H9 (cell line): ENCODE results near the gene TTC39B. TPM values are rescaled to one million over a fixed set of nuclear protein-coding genes. Genes with fewer than 3 reads are reported as not detected.

Experiments
- DNase-seq: peaks from one replicate; pipeline ENCODE4 v3.0.0-alpha.2; 2017
- H2AFZ ChIP-seq: one replicate; pipeline ENCODE4 v1.6.1; 2013; ENCODE audit warnings: mild to moderate bottlenecking, low read length, control low read depth, moderate library complexity
- H2AK5ac ChIP-seq: 2 replicates; pipeline ENCODE4 v1.6.1; 2013; ENCODE audit warnings: low read length, control low read depth, mixed read lengths; ENCODE audit not compliant: insufficient read length
- H2BK120ac ChIP-seq: one replicate; pipeline ENCODE4 v1.6.1; 2013; ENCODE audit warnings: low read depth, mild to moderate bottlenecking, low read length, control low read depth, inconsistent platforms; ENCODE audit not compliant: poor library complexity, severe bottlenecking
- H2BK12ac ChIP-seq: 2 replicates; pipeline ENCODE4 v1.6.1; 2013; ENCODE audit warnings: low read length, control low read depth, mixed read lengths, low read depth; ENCODE audit not compliant: insufficient read length
- H2BK15ac ChIP-seq: 2 replicates; pipeline ENCODE4 v1.6.1; 2013; ENCODE audit warnings: low read depth, low read length, control low read depth
- H2BK20ac ChIP-seq: one replicate; pipeline ENCODE4 v1.6.1; 2013; ENCODE audit warnings: low read depth, mild to moderate bottlenecking, low read length, control low read depth, inconsistent platforms; ENCODE audit not compliant: poor library complexity, severe bottlenecking
- H2BK5ac ChIP-seq: 2 replicates; pipeline ENCODE4 v1.6.1; 2013; ENCODE audit warnings: low read length, control low read depth, mixed read lengths; ENCODE audit not compliant: insufficient read length
- H3K14ac ChIP-seq: 2 replicates; pipeline ENCODE4 v1.6.1; 2013; ENCODE audit warnings: low read length, control low read depth; ENCODE audit not compliant: insufficient read depth
- H3K18ac ChIP-seq: 2 replicates; pipeline ENCODE4 v1.6.1; 2013; ENCODE audit warnings: low read depth, mild to moderate bottlenecking, mixed read lengths, low read length, control low read depth; ENCODE audit not compliant: insufficient read length
- H3K23ac ChIP-seq: 2 replicates; pipeline ENCODE4 v1.6.1; 2013; ENCODE audit warnings: low read length, control low read depth, mixed read lengths, low read depth; ENCODE audit not compliant: insufficient read length
- H3K23me2 ChIP-seq: 2 replicates; pipeline ENCODE4 v1.6.1; 2013; ENCODE audit warnings: low read depth, mild to moderate bottlenecking, mixed read lengths, low read length, control low read depth; ENCODE audit not compliant: insufficient read length, poor library complexity, severe bottlenecking
- H3K27ac ChIP-seq: 2 replicates; pipeline ENCODE4 v1.5.1; 2013; ENCODE audit warnings: low read length, control low read depth, mixed read lengths, low read depth; ENCODE audit not compliant: insufficient read length
- H3K27me3 ChIP-seq: 2 replicates; pipeline ENCODE4 v1.6.1; 2013; ENCODE audit warnings: low read length, control low read depth, inconsistent platforms; ENCODE audit not compliant: insufficient read depth
- H3K4ac ChIP-seq: 2 replicates; pipeline ENCODE4 v1.6.1; 2013; ENCODE audit warnings: low read depth, mild to moderate bottlenecking, control low read depth, inconsistent platforms, low read length, moderate library complexity
- H3K4me1 ChIP-seq: 2 replicates; pipeline ENCODE4 v1.6.1; 2013; ENCODE audit warnings: low read length, control low read depth, inconsistent platforms; ENCODE audit not compliant: insufficient read depth
- H3K4me2 ChIP-seq: 2 replicates; pipeline ENCODE4 v1.6.1; 2013; ENCODE audit warnings: low read length, control low read depth, mixed read lengths; ENCODE audit not compliant: insufficient read length, insufficient read depth
- H3K56ac ChIP-seq: 2 replicates; pipeline ENCODE4 v1.6.1; 2013; ENCODE audit warnings: low read depth, mild to moderate bottlenecking, mixed read lengths, low read length, control low read depth; ENCODE audit not compliant: insufficient read length
- H3K79me1 ChIP-seq: 2 replicates; pipeline ENCODE4 v1.6.1; 2013; ENCODE audit warnings: low read depth, mild to moderate bottlenecking, moderate library complexity, low read length, control low read depth, inconsistent platforms; ENCODE audit not compliant: insufficient read depth, poor library complexity, severe bottlenecking
- H3K79me2 ChIP-seq: 2 replicates; pipeline ENCODE4 v1.6.1; 2013; ENCODE audit warnings: low read length, control low read depth, inconsistent platforms; ENCODE audit not compliant: insufficient read depth
- H3K9ac ChIP-seq: 2 replicates; pipeline ENCODE4 v1.6.1; 2013; ENCODE audit warnings: low read length, control low read depth, mixed read lengths; ENCODE audit not compliant: insufficient read length; ENCODE audit errors: extremely low read depth
- H3K9me3 ChIP-seq: one replicate; pipeline ENCODE4 v1.6.1; 2013; ENCODE audit warnings: low read depth, low read length, inconsistent platforms; ENCODE audit not compliant: control insufficient read depth
- H3T11ph ChIP-seq: one replicate; pipeline ENCODE4 v1.6.1; 2013; ENCODE audit warnings: mild to moderate bottlenecking, low read length, control low read depth, inconsistent platforms
- H4K20me1 ChIP-seq: one replicate; pipeline ENCODE4 v1.6.1; 2013; ENCODE audit not compliant: control insufficient read depth, insufficient read length, insufficient read depth
- H4K5ac ChIP-seq: 2 replicates; pipeline ENCODE4 v1.6.1; 2013; ENCODE audit warnings: low read depth, mild to moderate bottlenecking, mixed read lengths, low read length, control low read depth; ENCODE audit not compliant: insufficient read length
- H4K8ac ChIP-seq: replicated peaks from 2 replicates; pipeline ENCODE4 v1.6.1; 2013; ENCODE audit warnings: low read length, control low read depth, mixed read lengths, low read depth; ENCODE audit not compliant: insufficient read length
- H4K91ac ChIP-seq: 2 replicates; pipeline ENCODE4 v1.6.1; 2013; ENCODE audit warnings: low read depth, mild to moderate bottlenecking, moderate library complexity, mixed read lengths, low read length, control low read depth; ENCODE audit not compliant: insufficient read length
- H3K27ac Mint-ChIP-seq, 3 experiments: 2 replicates in 2 of 3; 3 replicates in 1 of 3; pipeline ENCODE4 v1.8.0; 2020 to 2021; ENCODE audit warnings: mixed read lengths in 3 of 3, mild to moderate bottlenecking in 1 of 3, moderate library complexity in 1 of 3
- H3K27me3 Mint-ChIP-seq: 2 replicates; pipeline ENCODE4 v1.8.0; 2021; ENCODE audit warnings: low read depth, mild to moderate bottlenecking, moderate library complexity, mixed read lengths
- H3K36me3 Mint-ChIP-seq, 3 experiments: 2 replicates in 2 of 3; 3 replicates in 1 of 3; pipeline ENCODE4 v1.8.0; 2020 to 2021; ENCODE audit warnings: low read depth in 3 of 3, mixed read lengths in 3 of 3; ENCODE audit not compliant: insufficient read depth in 1 of 3
- H3K4me1 Mint-ChIP-seq, 2 experiments: 2 replicates each; pipeline ENCODE4 v1.8.0; 2020; ENCODE audit warnings: mixed read lengths in 2 of 2
- H3K4me3 Mint-ChIP-seq, 2 experiments: 2 replicates in 1 of 2; 3 replicates in 1 of 2; pipeline ENCODE4 v1.8.0; 2020 to 2021; ENCODE audit warnings: mild to moderate bottlenecking in 2 of 2, mixed read lengths in 2 of 2, moderate library complexity in 1 of 2
- H3K9me3 Mint-ChIP-seq, 2 experiments: 2 replicates in 1 of 2; 3 replicates in 1 of 2; pipeline ENCODE4 v1.8.0; 2020; ENCODE audit warnings: mild to moderate bottlenecking in 2 of 2, mixed read lengths in 2 of 2, moderate library complexity in 1 of 2
- CTCF ChIP-seq: fragments of 200-600 bp; sonication (generic); conservative IDR thresholded peaks from 3 replicates; pipeline ENCODE4 v1.8.0; 2021; ENCODE audit warnings: antibody characterized with exemption, mild to moderate bottlenecking
- WGBS: extraction: QIAGEN DNeasy Blood & Tissue Kit; methylation state at CpG from one replicate; pipeline ENCODE4 v1.1.7; 2013; ENCODE audit warnings: missing lambda C conversion rate, low lambda C conversion rate, mixed read lengths; ENCODE audit not compliant: insufficient read length; ENCODE audit errors: extremely low coverage; 5-methylcytosine and 5-hydroxymethylcytosine counted together
- total RNA-seq: library from RNA; stranded (reverse); gene quantifications from 2 replicates; pipeline ENCODE4 v1.2.1, GENCODE V29; 2021

TTC39B gene
- total RNA-seq, 1 experiment from 2014 or later = 8.2 TPM

- Histone ChIP-seq H2BK15ac (no peak overlapping the region), H2BK5ac (no peak overlapping the region), H3K9me3 (no peaks in the 10 kb centered on the region), H4K20me1 (no peaks in the 10 kb centered on the region), H2BK120ac (peak overlapping the region; percentile 36), H3K4me2 (no peak overlapping the region), H2AFZ (peak overlapping the region; percentile 98), H3K14ac (no peak overlapping the region), H2BK20ac (peak overlapping the region; percentile 83), H3K4ac (no peak overlapping the region), H3K79me1 (no peaks in the 10 kb centered on the region), H4K91ac (no peak overlapping the region), H3K23me2 (no peaks in the 10 kb centered on the region), H3T11ph (no peak overlapping the region), H3K56ac (no peak overlapping the region), H4K8ac (peak overlapping the region; percentile 35), H3K27me3 (no peaks in the 10 kb centered on the region), H3K27ac (no peak overlapping the region), H2AK5ac (no peak overlapping the region), H3K79me2 (no peaks in the 10 kb centered on the region), H3K18ac (peak overlapping the region; percentile 12), H3K4me1 (peaks cover 9% of the 10 kb centered on the region; the same call in 1 of the 2 replicates), H2BK12ac (no peak overlapping the region), H4K5ac (no peak overlapping the region), H3K9ac (no peak overlapping the region), H3K23ac (no peak overlapping the region)
- no peak for TF ChIP-seq CTCF
- H3K4me1 Mint-ChIP-seq = peaks cover 19 to 22% of the 10 kb centered on the region in 2 experiments
- H3K9me3 Mint-ChIP-seq = no peaks in the 10 kb centered on the region
- no CpG with 5 or more reads among the region's 5 CpGs for WGBS
- H3K4me3 Mint-ChIP-seq = no peak overlapping the region
- H3K36me3 Mint-ChIP-seq = no peaks in the 10 kb centered on the region
- no peak for DNase-seq
- peak overlapping the region; percentile 2 to 53 (median 50); a peak in 5 of 7 replicates for H3K27ac Mint-ChIP-seq
- no peaks in the 10 kb centered on the region for H3K27me3 Mint-ChIP-seq
Observed at GRCh38 chr9:15115702-15116101, 191.3 kb downstream of the TTC39B start.
